Lower lobe of right lung (tissue), 2 donors: ENCODE results near the gene RNASE7. TPM values are rescaled to one million over a fixed set of nuclear protein-coding genes. Genes with fewer than 3 reads are reported as not detected.

ENCODE experiments used
- ATAC-seq, 2 donors: fragments of 200-7000 bp; cut with Tn5 transposase; one replicate each; pipeline ENCODE4 v1.9.1; 2020 to 2022; ENCODE audit warnings: mild to moderate bottlenecking in 2 of 2, moderate library complexity in 2 of 2
- DNase-seq: peaks from one replicate; pipeline ENCODE4 v3.0.0-alpha.2; 2020
- H3K27ac ChIP-seq: fragments of 200-600 bp; one replicate; pipeline ENCODE4 v1.8.0; 2022
- H3K27me3 ChIP-seq: fragments of 200-600 bp; one replicate; pipeline ENCODE4 v1.8.0; 2022; ENCODE audit warnings: low read depth
- H3K36me3 ChIP-seq: fragments of 200-600 bp; one replicate; pipeline ENCODE4 v1.8.0; 2022; ENCODE audit warnings: mild to moderate bottlenecking
- H3K4me1 ChIP-seq: fragments of 200-600 bp; one replicate; pipeline ENCODE4 v1.8.0; 2022
- H3K4me3 ChIP-seq: fragments of 200-600 bp; one replicate; pipeline ENCODE4 v1.8.0; 2022; ENCODE audit warnings: mild to moderate bottlenecking
- H3K9me3 ChIP-seq: fragments of 200-600 bp; one replicate; pipeline ENCODE4 v1.8.0; 2022
- intact Hi-C: fragments of 100-400 bp; cut with DNase I; formaldehyde crosslinking; loops from one replicate; pipeline ENCODE4 v1.11.0; 2022
- total RNA-seq: library from RNA; stranded (reverse); fragmentation: NEBNext Ultra II Directional; extraction: Animal tissue kit (Norgen Biotek cat#: 25700); gene quantifications from one replicate; pipeline ENCODE4 v1.2.1, GENCODE V29; 2021
- TF ChIP-seq, protein P1 (sequence below): fragments of 200-600 bp; IDR thresholded peaks from one replicate; pipeline ENCODE4 v1.8.0; 2022; ENCODE audit warnings: antibody characterized with exemption, mild to moderate bottlenecking
- donor health status: DM: no; HTN: yes; CAD: no; lungs with severe emphysema.

Gene RNASE7
- total RNA-seq, 1 donor from 2014 or later, result not detected

DNA sequence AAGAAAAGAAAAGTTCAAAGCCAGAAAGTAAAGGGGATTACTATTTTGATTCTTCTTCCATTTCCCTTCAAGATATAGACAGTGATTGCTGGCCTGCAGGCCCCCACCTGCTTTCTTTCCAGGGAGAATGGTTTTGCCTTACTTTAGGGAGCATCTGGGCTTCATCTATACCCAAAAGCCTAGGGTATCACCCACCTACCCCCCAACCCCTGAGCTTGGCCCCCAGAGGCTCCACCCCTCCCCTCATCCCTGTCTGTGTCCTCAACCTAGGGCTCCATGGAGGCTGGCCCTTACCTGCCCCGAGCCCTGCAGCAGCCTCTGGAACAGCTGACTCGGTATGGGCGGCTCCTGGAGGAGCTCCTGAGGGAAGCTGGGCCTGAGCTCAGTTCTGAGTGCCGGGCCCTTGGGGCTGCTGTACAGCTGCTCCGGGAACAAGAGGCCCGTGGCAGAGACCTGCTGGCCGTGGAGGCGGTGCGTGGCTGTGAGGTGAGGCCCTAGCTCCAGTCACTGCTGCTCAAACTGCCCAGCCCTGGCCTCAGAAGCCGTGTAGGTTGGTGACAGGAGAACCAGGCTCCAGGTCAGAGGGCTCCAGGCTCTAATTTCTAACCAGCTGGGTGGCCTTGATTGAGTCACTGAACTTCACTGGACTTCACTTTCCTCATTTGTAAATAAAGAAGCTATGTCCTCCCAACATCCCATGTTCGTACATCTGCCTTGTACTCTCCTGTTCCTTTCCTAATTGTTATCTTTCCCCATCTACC lies 41.6 kb downstream of the RNASE7 start:
- ATAC-seq, result no peak
- TF ChIP-seq, protein P1, sequence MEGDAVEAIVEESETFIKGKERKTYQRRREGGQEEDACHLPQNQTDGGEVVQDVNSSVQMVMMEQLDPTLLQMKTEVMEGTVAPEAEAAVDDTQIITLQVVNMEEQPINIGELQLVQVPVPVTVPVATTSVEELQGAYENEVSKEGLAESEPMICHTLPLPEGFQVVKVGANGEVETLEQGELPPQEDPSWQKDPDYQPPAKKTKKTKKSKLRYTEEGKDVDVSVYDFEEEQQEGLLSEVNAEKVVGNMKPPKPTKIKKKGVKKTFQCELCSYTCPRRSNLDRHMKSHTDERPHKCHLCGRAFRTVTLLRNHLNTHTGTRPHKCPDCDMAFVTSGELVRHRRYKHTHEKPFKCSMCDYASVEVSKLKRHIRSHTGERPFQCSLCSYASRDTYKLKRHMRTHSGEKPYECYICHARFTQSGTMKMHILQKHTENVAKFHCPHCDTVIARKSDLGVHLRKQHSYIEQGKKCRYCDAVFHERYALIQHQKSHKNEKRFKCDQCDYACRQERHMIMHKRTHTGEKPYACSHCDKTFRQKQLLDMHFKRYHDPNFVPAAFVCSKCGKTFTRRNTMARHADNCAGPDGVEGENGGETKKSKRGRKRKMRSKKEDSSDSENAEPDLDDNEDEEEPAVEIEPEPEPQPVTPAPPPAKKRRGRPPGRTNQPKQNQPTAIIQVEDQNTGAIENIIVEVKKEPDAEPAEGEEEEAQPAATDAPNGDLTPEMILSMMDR, result no peak

DNA sequence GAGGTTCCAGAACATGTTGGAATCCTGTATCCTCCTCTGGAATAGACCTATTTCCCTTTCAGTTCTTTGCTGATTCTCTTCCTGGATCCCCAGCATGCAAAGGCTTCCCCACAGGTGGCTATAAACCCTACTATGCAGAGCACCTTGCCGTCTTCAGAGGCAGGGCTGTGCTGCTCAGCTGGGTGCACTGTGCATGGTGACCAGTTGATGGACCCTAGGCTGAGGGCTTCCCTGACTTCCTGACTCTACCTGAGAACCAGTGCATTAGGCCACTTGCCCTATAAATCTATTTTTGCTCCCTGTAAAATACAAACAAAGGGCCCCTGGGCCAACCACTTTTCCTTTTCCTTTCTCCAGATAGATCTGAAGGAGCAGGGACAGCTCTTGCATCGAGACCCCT lies 42.2 kb downstream of the RNASE7 start:
- peak overlapping the region; percentile 5 for H3K27ac ChIP-seq
- H3K36me3 ChIP-seq, result peaks cover 88% of the 10 kb centered on the region
- H3K27me3 ChIP-seq, result no peaks in the 10 kb centered on the region
- intact Hi-C loops, result no loop called here
- H3K4me3 ChIP-seq, result no peak overlapping the region
- ATAC-seq, result no peak
- peaks cover 18% of the 10 kb centered on the region for H3K4me1 ChIP-seq
- no peak for DNase-seq
- H3K9me3 ChIP-seq, result no peaks in the 10 kb centered on the region
- TF ChIP-seq, protein P1, result no peak

More for the DNA sequence above, 41.6 kb downstream of the RNASE7 start:
- Histone ChIP-seq H3K27me3 (no peaks in the 10 kb centered on the region), H3K4me3 (no peak overlapping the region), H3K36me3 (peaks cover 88% of the 10 kb centered on the region), H3K27ac (no peak overlapping the region), H3K9me3 (no peaks in the 10 kb centered on the region), H3K4me1 (peaks cover 18% of the 10 kb centered on the region)
- DNase-seq, result no peak
- intact Hi-C loops, result no loop called here

DNA sequence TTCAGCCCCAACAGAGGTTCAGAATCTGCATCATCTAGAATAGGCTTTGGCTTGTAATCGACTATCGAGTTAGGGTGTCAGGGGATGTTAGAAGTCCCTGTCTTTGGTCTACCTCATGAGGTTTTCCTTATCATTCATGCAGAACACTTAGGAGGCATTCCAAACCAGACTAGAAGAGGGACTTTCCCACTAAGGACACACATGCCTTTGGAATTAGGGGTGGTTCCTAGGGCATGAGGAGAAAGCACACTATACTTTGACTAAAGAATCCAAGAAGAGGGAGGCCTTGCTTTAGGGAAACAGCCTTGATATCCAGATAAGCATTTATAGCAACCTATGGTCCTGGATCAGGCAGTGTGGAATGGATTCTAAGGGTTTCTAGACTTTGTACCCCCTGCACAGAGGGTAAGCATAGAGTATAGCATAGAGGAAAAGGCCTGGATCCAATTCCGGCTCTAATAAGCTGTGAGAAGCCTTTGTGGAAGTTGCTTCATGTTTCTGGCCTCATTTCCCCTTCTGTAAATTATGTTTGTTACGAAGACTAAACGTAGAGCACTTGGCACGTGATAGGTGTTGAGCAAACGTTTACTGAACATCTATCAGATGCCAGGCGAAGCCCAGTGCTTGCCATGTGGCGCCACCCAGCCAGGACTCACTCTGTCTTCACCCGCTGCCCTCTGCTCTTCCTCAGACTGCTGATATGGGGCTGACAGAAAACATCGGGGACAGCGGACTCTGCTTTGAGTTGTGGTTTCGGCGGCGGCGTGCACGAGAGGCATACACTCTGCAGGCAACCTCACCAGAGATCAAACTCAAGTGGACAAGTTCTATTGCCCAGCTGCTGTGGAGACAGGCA lies 43.1 kb downstream of the RNASE7 start:
- intact Hi-C loops, result no loop called here
- H3K27ac ChIP-seq, result peak overlapping the region; percentile 5
- H3K36me3 ChIP-seq, result peaks cover 90% of the 10 kb centered on the region
- TF ChIP-seq, protein P1, result no peak
- H3K27me3 ChIP-seq, result no peaks in the 10 kb centered on the region
- no peaks in the 10 kb centered on the region for H3K9me3 ChIP-seq
- peak; percentile 80 for DNase-seq
- peaks cover 18% of the 10 kb centered on the region for H3K4me1 ChIP-seq
- no peak overlapping the region for H3K4me3 ChIP-seq
- ATAC-seq, result peak; percentile 62 to 71

DNA sequence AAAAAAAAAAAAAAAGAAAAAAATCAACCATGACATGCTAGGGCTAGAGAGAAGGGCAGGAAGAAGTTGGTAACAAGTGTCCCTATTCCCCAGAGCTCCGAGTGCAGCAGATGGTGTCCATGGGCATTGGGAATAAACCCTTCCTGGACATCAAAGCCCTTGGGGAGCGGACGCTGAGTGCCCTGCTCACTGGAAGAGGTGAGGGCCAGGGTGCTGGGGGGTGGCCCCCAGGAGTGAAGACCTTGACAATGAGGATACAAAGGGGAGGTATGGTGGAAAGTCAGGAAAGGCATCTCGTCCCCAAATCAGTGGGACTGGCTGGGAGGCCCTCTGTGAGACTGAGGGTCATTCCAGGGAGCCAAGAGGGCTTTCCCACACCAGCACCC lies 44.7 kb downstream of the RNASE7 start:
- TF ChIP-seq, protein P1, result no peak
- Histone ChIP-seq H3K4me3 (no peak overlapping the region), H3K27me3 (no peaks in the 10 kb centered on the region), H3K9me3 (no peaks in the 10 kb centered on the region), H3K36me3 (peaks cover 90% of the 10 kb centered on the region), H3K27ac (peak overlapping the region; percentile 34), H3K4me1 (peaks cover 18% of the 10 kb centered on the region)
- ATAC-seq (no peak), DNase-seq (no peak)
- intact Hi-C loops, result no loop called here

DNA sequence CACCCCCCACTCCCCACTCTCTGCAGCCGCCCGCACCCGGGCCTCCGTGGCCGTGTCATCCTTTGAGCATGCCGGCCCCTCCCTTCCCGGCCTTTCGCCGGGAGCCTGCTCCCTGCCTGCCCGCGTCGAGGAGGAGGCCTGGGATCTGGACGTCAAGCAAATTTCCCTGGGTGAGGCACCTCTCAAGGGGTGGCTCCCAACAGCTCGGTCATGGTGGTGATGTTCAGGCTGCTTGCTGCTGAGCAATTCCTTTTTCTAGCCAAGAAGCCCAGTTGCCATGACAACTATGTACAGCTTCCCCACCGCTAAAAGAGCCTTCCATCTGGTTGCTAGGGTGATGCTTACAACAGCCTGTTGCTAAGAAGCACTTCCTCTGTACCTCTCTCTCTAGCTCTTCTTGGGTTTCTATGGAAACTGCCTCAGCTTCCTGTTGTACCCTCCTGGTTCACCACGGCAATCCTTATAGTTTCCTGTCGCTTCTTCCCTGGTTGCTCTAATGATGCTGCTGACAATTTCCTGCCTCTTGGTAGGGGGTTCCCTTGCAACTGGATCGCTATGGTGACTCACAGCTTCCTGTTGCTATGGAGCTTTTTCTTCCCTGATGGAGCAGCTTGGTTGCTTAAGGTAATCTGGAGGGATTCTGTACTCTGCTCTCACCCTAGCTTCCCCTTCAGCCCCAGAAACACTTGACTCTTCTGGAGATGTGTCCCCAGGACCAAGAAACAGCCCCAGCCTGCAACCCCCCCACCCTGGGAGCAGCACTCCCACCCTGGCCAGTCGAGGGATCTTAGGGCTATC lies 45.3 kb downstream of the RNASE7 start:
- peaks cover 90% of the 10 kb centered on the region for H3K36me3 ChIP-seq
- DNase-seq, result no peak
- H3K4me3 ChIP-seq, result no peak overlapping the region
- H3K9me3 ChIP-seq, result no peaks in the 10 kb centered on the region
- no peaks in the 10 kb centered on the region for H3K27me3 ChIP-seq
- peak; percentile 25 to 34 for ATAC-seq
- H3K4me1 ChIP-seq, result peaks cover 23% of the 10 kb centered on the region
- TF ChIP-seq, protein P1, result no peak
- H3K27ac ChIP-seq, result peak overlapping the region; percentile 34
- intact Hi-C loops, result no loop called here
